GM08714 (cell line): ENCODE data around the gene EREG.

Experiments used
- H3K4me3 ChIP-seq: fragments of 200-500 bp; sonication (Bioruptor generic); 2 replicates; pipeline ENCODE4 v1.5.1; 2014; ENCODE audit warnings: mild to moderate bottlenecking, low read length, inconsistent platforms
- ZNF274 ChIP-seq: IDR thresholded peaks from 2 replicates; pipeline ENCODE4 v1.6.1; 2012; ENCODE audit warnings: mild to moderate bottlenecking, low read depth, low read length

Gene EREG

GRCh38 chr4:74364652-74365491 lies at the start of gene EREG:
TSS of gene EREG (plus strand) at chr4:74365145. CDS start at chr4:74365309, 164 bp downstream.
- H3K4me3 ChIP-seq: peak within 1 kb of the TSS; percentile 52; the same call in 1 of the 2 replicates

GRCh38 chr4:74315376-74315775 lies 49.6 kb upstream of the EREG start:
- no peak overlapping the region for H3K4me3 ChIP-seq
- TF ChIP-seq ZNF274: no peak

More at GRCh38 chr4:74364652-74365491, at the start of gene EREG:
- TF ChIP-seq ZNF274: no peak

- H3K4me3 ChIP-seq: no peak overlapping the region
- no peak for TF ChIP-seq ZNF274
These were observed 48.5 kb upstream of the EREG start for GRCh38 chr4:74316397-74316796.

GRCh38 chr4:74317616-74318246 lies 47.2 kb upstream of the EREG start:
- H3K4me3 ChIP-seq: no peak overlapping the region
- no peak for TF ChIP-seq ZNF274

GRCh38 chr4:74318276-74318675 lies 46.7 kb upstream of the EREG start:
- TF ChIP-seq ZNF274: no peak
- H3K4me3 ChIP-seq: no peak overlapping the region

- TF ChIP-seq ZNF274: no peak
- H3K4me3 ChIP-seq: no peak overlapping the region
These were observed 45.5 kb upstream of the EREG start for GRCh38 chr4:74319470-74319869.

GRCh38 chr4:74320559-74321118 lies 44.3 kb upstream of the EREG start:
- no peak for TF ChIP-seq ZNF274
- H3K4me3 ChIP-seq: no peak overlapping the region

GRCh38 chr4:74322301-74322700 lies 42.6 kb upstream of the EREG start:
- no peak overlapping the region for H3K4me3 ChIP-seq
- TF ChIP-seq ZNF274: no peak

- TF ChIP-seq ZNF274: no peak
These were observed 41.3 kb upstream of the EREG start for GRCh38 chr4:74323663-74324062.

GRCh38 chr4:74324262-74324661 lies 40.7 kb upstream of the EREG start:
- no peak for TF ChIP-seq ZNF274

More at GRCh38 chr4:74323663-74324062, 41.3 kb upstream of the EREG start:
- no peak overlapping the region for H3K4me3 ChIP-seq

GRCh38 chr4:74325886-74326285 lies 39.1 kb upstream of the EREG start:
- no peak overlapping the region for H3K4me3 ChIP-seq
- no peak for TF ChIP-seq ZNF274

More at GRCh38 chr4:74324262-74324661, 40.7 kb upstream of the EREG start:
- H3K4me3 ChIP-seq: no peak overlapping the region

GRCh38 chr4:74327762-74328161 lies 37.2 kb upstream of the EREG start:
- no peak overlapping the region for H3K4me3 ChIP-seq
- no peak for TF ChIP-seq ZNF274

GRCh38 chr4:74328501-74328900 lies 36.4 kb upstream of the EREG start:
- TF ChIP-seq ZNF274: no peak
- no peak overlapping the region for H3K4me3 ChIP-seq

- TF ChIP-seq ZNF274: no peak
- no peak overlapping the region for H3K4me3 ChIP-seq
These were observed 35.6 kb upstream of the EREG start for GRCh38 chr4:74329307-74329706.

GRCh38 chr4:74330295-74330750 lies 34.6 kb upstream of the EREG start:
- TF ChIP-seq ZNF274: no peak
- no peak overlapping the region for H3K4me3 ChIP-seq
